HAP-1 (cell line): Measurements from ENCODE around the gene PPP1R12A.

Source experiments
- DNase-seq, 2 experiments: peaks; one replicate each; pipeline ENCODE4 v3.0.0-alpha.2; 2016 to 2020; ENCODE audit warnings: low spot score in 2 of 2
- H3K27me3 ChIP-seq: fragments of 250-450 bp; sonication (Bioruptor Pico); 2 replicates; pipeline ENCODE4 v1.5.1; 2020; ENCODE audit warnings: low read depth, mild to moderate bottlenecking, moderate library complexity
- H3K36me3 ChIP-seq: fragments of 250-450 bp; sonication (Bioruptor Pico); replicated peaks from 2 replicates; pipeline ENCODE4 v1.5.1; 2020; ENCODE audit warnings: mild to moderate bottlenecking
- H3K4me1 ChIP-seq: fragments of 250-450 bp; sonication (Bioruptor Pico); 2 replicates; pipeline ENCODE4 v1.5.1; 2020; ENCODE audit warnings: mild to moderate bottlenecking
- H3K4me3 ChIP-seq: fragments of 250-450 bp; sonication (Bioruptor Pico); 2 replicates; pipeline ENCODE4 v1.5.1; 2020; ENCODE audit warnings: mild to moderate bottlenecking, moderate library complexity
- H3K9me3 ChIP-seq: fragments of 250-450 bp; sonication (Bioruptor Pico); 2 replicates; pipeline ENCODE4 v1.5.1; 2020; ENCODE audit warnings: mild to moderate bottlenecking, moderate library complexity
- in situ Hi-C: fragments of 300-500 bp; cut with MboI; formaldehyde crosslinking; loops from 3 replicates; pipeline ENCODE4 v1.14.3; 2020; ENCODE audit warnings: low sequenced_read_pairs, inconsistent platforms, mixed read lengths

Gene PPP1R12A

GRCh38 chr12:79725987-79726386 is 208.9 kb downstream of the PPP1R12A start:
- DNase-seq: no peak
- no peaks in the 10 kb centered on the region for H3K9me3 ChIP-seq
- in situ Hi-C loops: no loop called here
- H3K27me3 ChIP-seq: no peaks in the 10 kb centered on the region
- H3K36me3 ChIP-seq: no peaks in the 10 kb centered on the region
- no peaks in the 10 kb centered on the region for H3K4me1 ChIP-seq
- no peak overlapping the region for H3K4me3 ChIP-seq
